Lower leg skin (tissue), 4 donors: ENCODE measurements around the gene KLF8. TPM values are rescaled to one million over a fixed set of nuclear protein-coding genes. Genes with fewer than 3 reads are reported as not detected.

Experiments
- DNase-seq, 2 donors: peaks; one replicate each; pipeline ENCODE4 v3.0.0-alpha.2; 2019; ENCODE audit warnings: low spot score in 2 of 2
- H3K4me3 ChIP-seq: fragments of 200-600 bp; sonication (generic); 2 replicates; pipeline ENCODE4 v1.5.1; 2017; ENCODE audit warnings: mild to moderate bottlenecking, low read depth; ENCODE audit not compliant: poor library complexity, severe bottlenecking
- POLR2A ChIP-seq, 2 donors: fragments of 450-650 bp; IDR thresholded peaks; one replicate each; pipeline ENCODE4 v1.6.1; 2016 to 2017; ENCODE audit warnings: antibody characterized with exemption in 2 of 2, mild to moderate bottlenecking in 1 of 2, moderate library complexity in 1 of 2
- WGBS, 2 donors: methylation state at CpG; one replicate each; pipeline ENCODE4 v1.1.5; 2018; 5-methylcytosine and 5-hydroxymethylcytosine counted together
- intact Hi-C: fragments of 100-400 bp; cut with DNase I; formaldehyde crosslinking; loops from one replicate; pipeline ENCODE4 v1.15.0; 2023; ENCODE audit warnings: low total_unique reads
- total RNA-seq, 4 donors: library from RNA; depleted of rRNA; stranded (reverse); fragments of >200 nt; gene quantifications; one replicate each; pipeline ENCODE4 v1.1.0, GENCODE V29; 2016
- TF ChIP-seq, protein P1 (sequence below), 3 donors: fragments of 450-650 bp; IDR thresholded peaks; one replicate each; pipeline ENCODE4 v1.5.1; 2016; ENCODE audit warnings: antibody characterized with exemption in 3 of 3, mild to moderate bottlenecking in 3 of 3, moderate library complexity in 2 of 3

Gene KLF8
- total RNA-seq, 4 donors from 2014 or later: 38.1 to 93.3 (median 43.3) TPM

DNA sequence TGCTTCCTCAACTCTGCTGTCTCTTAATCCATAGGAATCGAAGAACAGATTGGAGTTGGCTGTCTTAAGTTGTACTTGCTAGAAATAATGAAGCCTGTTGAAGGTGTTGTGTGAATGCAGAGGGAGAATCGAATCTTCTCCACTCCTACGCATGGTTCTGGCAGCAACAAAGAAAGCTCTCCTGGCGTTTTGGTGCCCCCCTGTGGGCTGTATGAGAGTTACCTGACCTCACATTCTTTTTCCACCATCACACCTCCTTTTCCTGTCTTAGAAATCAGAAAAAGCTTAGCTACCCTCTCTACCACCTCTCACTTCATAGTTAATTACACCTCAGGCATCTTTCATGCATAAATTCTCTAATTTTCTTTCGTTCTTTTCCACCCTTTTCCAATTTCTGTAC lies 16.3 kb downstream of the KLF8 start:
- intact Hi-C loops: no loop called here
- no peak overlapping the region for H3K4me3 ChIP-seq
- no peak for DNase-seq
- 11 to 13% methylated on average over 5 of the region's 5 CpGs for WGBS, 2 donors
- no peak for TF ChIP-seq POLR2A (IDR thresholded peaks at IDR 0.05)
- TF ChIP-seq, protein P1, sequence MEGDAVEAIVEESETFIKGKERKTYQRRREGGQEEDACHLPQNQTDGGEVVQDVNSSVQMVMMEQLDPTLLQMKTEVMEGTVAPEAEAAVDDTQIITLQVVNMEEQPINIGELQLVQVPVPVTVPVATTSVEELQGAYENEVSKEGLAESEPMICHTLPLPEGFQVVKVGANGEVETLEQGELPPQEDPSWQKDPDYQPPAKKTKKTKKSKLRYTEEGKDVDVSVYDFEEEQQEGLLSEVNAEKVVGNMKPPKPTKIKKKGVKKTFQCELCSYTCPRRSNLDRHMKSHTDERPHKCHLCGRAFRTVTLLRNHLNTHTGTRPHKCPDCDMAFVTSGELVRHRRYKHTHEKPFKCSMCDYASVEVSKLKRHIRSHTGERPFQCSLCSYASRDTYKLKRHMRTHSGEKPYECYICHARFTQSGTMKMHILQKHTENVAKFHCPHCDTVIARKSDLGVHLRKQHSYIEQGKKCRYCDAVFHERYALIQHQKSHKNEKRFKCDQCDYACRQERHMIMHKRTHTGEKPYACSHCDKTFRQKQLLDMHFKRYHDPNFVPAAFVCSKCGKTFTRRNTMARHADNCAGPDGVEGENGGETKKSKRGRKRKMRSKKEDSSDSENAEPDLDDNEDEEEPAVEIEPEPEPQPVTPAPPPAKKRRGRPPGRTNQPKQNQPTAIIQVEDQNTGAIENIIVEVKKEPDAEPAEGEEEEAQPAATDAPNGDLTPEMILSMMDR (IDR thresholded peaks at IDR 0.05): no peak

DNA sequence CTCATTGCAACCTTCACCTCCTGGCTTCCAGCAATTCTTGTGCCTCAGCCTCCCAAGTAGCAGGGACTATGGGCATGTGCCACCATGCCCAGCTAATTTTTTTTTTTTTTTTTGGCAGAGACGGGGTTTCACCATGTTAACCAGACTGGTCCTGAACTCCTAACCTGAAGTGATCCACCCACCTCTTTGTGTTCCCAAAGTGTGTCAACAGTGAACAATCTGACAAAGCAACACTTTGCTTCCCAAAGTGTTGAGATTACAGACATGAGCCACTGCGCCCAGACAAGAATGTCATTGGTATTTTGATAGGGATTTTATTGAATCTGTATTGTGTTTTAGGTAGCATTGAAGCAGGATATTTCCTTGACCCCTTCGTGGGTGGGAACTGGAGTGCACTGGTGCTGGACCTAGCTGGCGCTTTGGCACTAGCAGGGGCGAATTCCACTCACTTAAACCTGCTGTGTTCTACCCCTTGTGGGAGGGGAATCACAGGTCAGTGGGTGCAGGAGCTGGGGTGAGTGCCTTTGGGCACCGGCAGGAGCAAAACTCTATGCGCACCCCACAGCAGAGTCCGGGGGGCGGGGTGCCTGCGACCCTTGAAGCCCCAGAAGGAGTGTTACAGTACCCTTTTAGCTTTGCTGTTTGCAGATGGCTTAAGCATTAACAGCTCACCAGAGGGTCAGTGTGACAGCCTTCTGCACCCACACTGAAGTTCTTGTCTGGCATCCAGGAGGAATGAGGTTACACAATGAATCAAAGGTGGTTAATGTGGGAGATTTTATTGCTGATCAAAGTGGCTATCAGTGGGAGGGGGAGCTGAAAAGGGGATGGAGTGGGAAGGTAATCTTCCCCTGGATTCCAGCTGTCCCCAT lies 21.9 kb downstream of the KLF8 start:
- TF ChIP-seq, protein P1 (IDR thresholded peaks at IDR 0.05): no peak
- no peak for TF ChIP-seq POLR2A (IDR thresholded peaks at IDR 0.05)
- intact Hi-C loops: no loop called here
- H3K4me3 ChIP-seq: no peak overlapping the region
- no peak for DNase-seq
- whole genome bisulfite sequencing, 2 donors: 80 to 95% methylated on average over 10 of the region's 10 CpGs

DNA sequence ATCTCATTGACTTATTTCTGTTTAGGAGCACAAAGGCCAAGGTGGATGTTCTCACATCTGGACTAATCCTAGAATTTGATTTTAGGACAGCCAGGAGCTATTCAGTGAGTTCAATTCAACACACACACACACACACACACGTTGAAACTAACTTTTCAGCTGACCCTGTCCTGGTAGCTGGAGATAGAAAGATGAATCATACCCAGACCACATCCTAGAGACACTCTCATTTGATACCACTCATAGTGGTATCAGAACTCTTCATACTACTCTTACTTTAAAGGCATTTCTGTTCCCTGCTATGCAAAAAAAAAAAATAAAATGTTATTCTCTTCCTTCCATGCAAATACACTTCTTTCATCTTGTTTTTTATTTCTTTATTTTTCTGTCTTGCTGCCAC lies 36.7 kb downstream of the KLF8 start:
- TF ChIP-seq, protein P1 (IDR thresholded peaks at IDR 0.05): no peak
- no peak for TF ChIP-seq POLR2A (IDR thresholded peaks at IDR 0.05)
- 52 to 75% methylated on average over 1 of the region's 1 CpG for WGBS, 2 donors
- no peak for DNase-seq
- intact Hi-C loops: no loop called here
- H3K4me3 ChIP-seq: no peak overlapping the region

DNA sequence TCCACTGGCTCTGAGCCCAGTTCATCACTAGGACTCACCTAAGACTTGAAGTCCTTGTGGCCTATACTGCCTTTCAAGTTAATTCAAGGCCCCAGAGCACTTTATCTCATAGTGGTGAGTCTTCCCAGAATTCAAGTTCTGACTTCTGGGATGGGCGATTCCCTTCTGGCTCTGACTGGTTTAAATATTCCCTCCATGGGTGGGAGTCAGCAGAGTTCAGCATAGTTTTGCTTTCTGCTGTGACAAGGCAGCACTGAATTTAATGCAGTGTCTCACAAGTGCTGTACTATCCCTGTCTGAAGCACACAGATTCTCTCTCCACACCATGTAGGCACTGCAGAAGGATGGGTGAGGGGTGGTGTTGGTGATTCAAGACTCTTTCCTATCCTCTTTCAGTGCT lies 46.5 kb downstream of the KLF8 start:
- 69 to 80% methylated on average over 1 of the region's 1 CpG for WGBS, 2 donors
- intact Hi-C loops: no loop called here
- no peak for DNase-seq
- no peak overlapping the region for H3K4me3 ChIP-seq
- no peak for TF ChIP-seq POLR2A (IDR thresholded peaks at IDR 0.05)
- TF ChIP-seq, protein P1 (IDR thresholded peaks at IDR 0.05): no peak

DNA sequence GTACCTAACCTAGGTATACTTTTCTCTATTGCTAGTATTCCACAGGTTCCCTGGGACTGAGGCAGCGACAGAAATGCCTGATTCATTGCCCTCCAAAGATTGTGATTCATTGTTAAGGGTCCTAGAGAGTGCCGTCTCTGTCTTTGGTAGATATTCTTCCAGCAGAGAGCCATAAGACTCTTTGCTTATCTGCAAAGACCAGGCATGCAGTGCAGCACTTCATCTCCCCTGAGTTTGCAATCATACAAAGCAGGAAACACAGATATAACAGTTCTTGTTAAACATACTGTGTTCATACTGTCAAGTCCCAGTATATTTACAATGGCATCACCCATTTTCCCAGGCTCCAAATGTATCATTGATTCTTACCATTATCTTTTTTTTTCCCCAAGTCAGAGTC lies 47.7 kb downstream of the KLF8 start:
- intact Hi-C loops: no loop called here
- no peak for TF ChIP-seq POLR2A (IDR thresholded peaks at IDR 0.05)
- TF ChIP-seq, protein P1 (IDR thresholded peaks at IDR 0.05): no peak
- no peak overlapping the region for H3K4me3 ChIP-seq
- WGBS, 2 donors: 64 to 96% methylated on average over 2 of the region's 2 CpGs
- DNase-seq: no peak

DNA sequence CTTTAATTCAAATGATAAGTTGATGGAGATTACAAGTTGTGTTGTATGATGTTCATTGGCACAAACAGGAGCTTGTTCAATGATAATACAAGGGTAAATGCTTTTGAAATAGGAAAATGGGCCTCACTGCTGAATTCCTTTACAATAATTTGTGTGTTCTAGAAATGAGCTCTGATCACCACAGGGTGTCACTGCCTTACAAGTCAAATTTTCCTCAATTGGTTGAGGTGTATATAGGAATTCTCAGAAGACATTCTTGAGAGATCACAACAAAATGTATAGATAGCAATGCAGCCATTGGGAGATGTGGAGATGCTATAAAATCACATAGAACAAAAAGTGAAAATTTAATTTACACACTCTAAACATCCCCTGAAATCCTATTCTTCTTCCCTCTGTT lies 49.6 kb downstream of the KLF8 start:
- DNase-seq: no peak
- intact Hi-C loops: no loop called here
- no peak for TF ChIP-seq POLR2A (IDR thresholded peaks at IDR 0.05)
- TF ChIP-seq, protein P1 (IDR thresholded peaks at IDR 0.05): no peak
- no peak overlapping the region for H3K4me3 ChIP-seq
